GM23338 (cell line): ENCODE data around the gene WDSUB1. TPM values are rescaled to one million over a fixed set of nuclear protein-coding genes. Genes with fewer than 3 reads are reported as not detected.

Source experiments
- ATAC-seq: fragments of 200-7000 bp; cut with Tn5 transposase; 3 replicates; pipeline ENCODE4 v1.9.1; 2020
- DNase-seq: peaks from one replicate; pipeline ENCODE4 v3.0.0-alpha.2; 2015; ENCODE audit warnings: low spot score
- H2AFZ ChIP-seq: fragments of 200-600 bp; sonication (generic); 2 replicates; pipeline ENCODE4 v1.8.0; 2016; ENCODE audit warnings: antibody characterized with exemption, mild to moderate bottlenecking, moderate library complexity
- H3F3A ChIP-seq: fragments of 200-600 bp; sonication (generic); replicated peaks from 2 replicates; pipeline ENCODE4 v1.8.0; 2017; ENCODE audit warnings: antibody characterized with exemption, mixed run types, low read depth
- H3K27ac ChIP-seq: fragments of 200-600 bp; sonication (generic); 2 replicates; pipeline ENCODE4 v1.6.1; 2016; ENCODE audit warnings: low read depth
- H3K27me3 ChIP-seq: fragments of 200-600 bp; sonication (generic); 2 replicates; pipeline ENCODE4 v1.8.0; 2016; ENCODE audit warnings: mild to moderate bottlenecking, mixed run types, moderate library complexity; ENCODE audit not compliant: insufficient read depth
- H3K36me3 ChIP-seq: fragments of 200-600 bp; sonication (generic); 2 replicates; pipeline ENCODE4 v1.8.0; 2016; ENCODE audit warnings: mild to moderate bottlenecking; ENCODE audit not compliant: insufficient read depth
- H3K4me1 ChIP-seq: fragments of 200-600 bp; sonication (generic); 2 replicates; pipeline ENCODE4 v1.8.0; 2016; ENCODE audit warnings: mild to moderate bottlenecking, moderate library complexity; ENCODE audit not compliant: insufficient read depth
- H3K4me2 ChIP-seq: fragments of 200-600 bp; sonication (generic); 2 replicates; pipeline ENCODE4 v1.7.1; 2017; ENCODE audit warnings: mixed run types
- H3K4me3 ChIP-seq: fragments of 200-600 bp; sonication (generic); 2 replicates; pipeline ENCODE4 v1.6.1; 2016; ENCODE audit warnings: mixed run types
- H3K79me2 ChIP-seq: fragments of 200-600 bp; sonication (generic); replicated peaks from 2 replicates; pipeline ENCODE4 v1.8.0; 2017; ENCODE audit warnings: mild to moderate bottlenecking; ENCODE audit not compliant: insufficient read depth
- H3K9me2 ChIP-seq: fragments of 200-600 bp; sonication (generic); 2 replicates; pipeline ENCODE4 v1.8.0; 2017; ENCODE audit not compliant: insufficient read depth
- H4K20me1 ChIP-seq: fragments of 200-600 bp; sonication (generic); replicated peaks from 2 replicates; pipeline ENCODE4 v1.8.0; 2017; ENCODE audit warnings: mild to moderate bottlenecking; ENCODE audit not compliant: insufficient read depth
- H3K27ac Mint-ChIP-seq: 2 replicates; pipeline ENCODE4 v1.8.0; 2020; ENCODE audit warnings: inconsistent platforms, mild to moderate bottlenecking, moderate library complexity, mixed read lengths
- H3K27me3 Mint-ChIP-seq: 3 replicates; pipeline ENCODE4 v1.8.0; 2022; ENCODE audit warnings: low read depth, mild to moderate bottlenecking, moderate library complexity, mixed read lengths, inconsistent platforms; ENCODE audit not compliant: insufficient read depth, poor library complexity
- H3K36me3 Mint-ChIP-seq: 3 replicates; pipeline ENCODE4 v1.8.0; 2021; ENCODE audit warnings: low read depth, mild to moderate bottlenecking, inconsistent platforms, moderate library complexity, mixed read lengths
- H3K4me1 Mint-ChIP-seq: 3 replicates; pipeline ENCODE4 v1.8.0; 2020; ENCODE audit warnings: mild to moderate bottlenecking, inconsistent platforms, mixed read lengths
- H3K4me3 Mint-ChIP-seq: 3 replicates; pipeline ENCODE4 v1.8.0; 2021; ENCODE audit warnings: moderate library complexity, mild to moderate bottlenecking, inconsistent platforms, mixed read lengths
- H3K9me3 Mint-ChIP-seq: 3 replicates; pipeline ENCODE4 v1.8.0; 2020; ENCODE audit warnings: moderate library complexity, mild to moderate bottlenecking, inconsistent platforms, mixed read lengths
- EZH2 ChIP-seq: fragments of 200-600 bp; sonication (generic); IDR thresholded peaks from one replicate; pipeline ENCODE4 v1.8.0; 2017; ENCODE audit warnings: antibody characterized with exemption, mild to moderate bottlenecking, low read depth; ENCODE audit not compliant: unreplicated experiment
- EZH2phosphoT487 ChIP-seq: fragments of 200-600 bp; sonication (generic); IDR thresholded peaks from one replicate; pipeline ENCODE4 v1.8.1; 2018; ENCODE audit warnings: antibody characterized with exemption; ENCODE audit not compliant: unreplicated experiment
- NANOG ChIP-seq: IDR thresholded peaks from 2 replicates; pipeline ENCODE4 v1.6.1; 2016; ENCODE audit warnings: antibody characterized with exemption, borderline replicate concordance
- ZNF331 ChIP-seq: fragments of 250-450 bp; sonication (Bioruptor Pico); IDR thresholded peaks from 2 replicates; pipeline ENCODE4 v1.5.0; 2020; ENCODE audit warnings: low read depth, mild to moderate bottlenecking, moderate library complexity
- ZNF462 ChIP-seq: fragments of 250-450 bp; sonication (Bioruptor Pico); IDR thresholded peaks from 2 replicates; pipeline ENCODE4 v1.5.0; 2020; ENCODE audit warnings: mild to moderate bottlenecking, moderate library complexity
- polyA plus RNA-seq: library from polyadenylated mRNA; unstranded; fragments of >200 nt; fragmentation: Nextera tagmentation; extraction: Ambion mirVana; gene quantifications from 2 replicates; pipeline ENCODE4 v1.2.1, GENCODE V29; 2016
- total RNA-seq: library from RNA; depleted of rRNA; stranded (reverse); fragments of >200 nt; shearing (Covaris generic); gene quantifications from 2 replicates; pipeline ENCODE4 v1.2.3, GENCODE V29; 2014
- TF ChIP-seq, protein P1 (sequence below): IDR thresholded peaks from one replicate; pipeline ENCODE4 v1.6.1; 2018; ENCODE audit warnings: antibody characterized with exemption; ENCODE audit not compliant: unreplicated experiment

Gene WDSUB1
- total and polyA plus RNA-seq, 2 experiments from 2014 or later = 9.9 to 12.2 TPM

DNA sequence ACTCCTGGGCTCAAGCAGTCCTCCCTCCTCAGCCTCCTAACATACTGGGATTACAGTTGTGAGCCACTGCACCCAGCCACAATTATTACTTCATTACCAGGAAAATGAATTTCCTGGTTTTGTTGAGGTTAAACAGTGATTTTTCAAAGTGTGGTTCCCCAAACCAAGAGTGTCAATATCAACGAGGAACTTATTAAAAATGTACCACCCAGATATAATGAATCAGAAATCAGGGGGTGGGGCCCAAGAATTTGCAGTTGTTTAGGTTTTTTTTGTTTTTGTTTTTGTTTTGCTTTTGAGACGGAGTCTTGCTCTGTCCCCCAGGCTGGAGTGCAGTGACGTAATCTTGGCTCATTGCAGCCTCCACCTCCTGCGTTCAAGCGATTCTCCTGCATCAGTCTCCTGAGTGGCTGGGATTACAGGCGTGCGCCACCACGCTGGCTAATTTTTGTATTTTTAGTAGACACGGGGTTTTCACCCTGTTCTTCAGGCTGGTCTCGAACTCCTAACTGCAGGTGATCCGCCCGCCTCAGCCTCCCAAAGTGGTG lies 94.1 kb downstream of the WDSUB1 start (continued):
- TF ChIP-seq ZNF462 (CRISPR knock-in tag) = no peak
- TF ChIP-seq EZH2phosphoT487 = no peak
- no peak for TF ChIP-seq ZNF331 (CRISPR knock-in tag)

GRCh38 chr2:159188449-159188848 lies 98.1 kb downstream of the WDSUB1 start:
- peaks cover 1% of the 10 kb centered on the region; the same call in 2 of the 3 replicates for H3K4me1 Mint-ChIP-seq
- Histone ChIP-seq H3K27ac (no peak overlapping the region), H3K36me3 (no peaks in the 10 kb centered on the region), H3K4me2 (no peak overlapping the region), H4K20me1 (no peaks in the 10 kb centered on the region), H3K4me3 (no peak overlapping the region), H3K9me2 (no peaks in the 10 kb centered on the region), H2AFZ (no peak overlapping the region), H3K4me1 (no peaks in the 10 kb centered on the region), H3F3A (no peaks in the 10 kb centered on the region), H3K27me3 (no peaks in the 10 kb centered on the region), H3K79me2 (no peaks in the 10 kb centered on the region)
- no peaks in the 10 kb centered on the region for H3K27me3 Mint-ChIP-seq
- ATAC-seq (no peak), DNase-seq (no peak)
- no peak overlapping the region for H3K4me3 Mint-ChIP-seq
- no peaks in the 10 kb centered on the region for H3K36me3 Mint-ChIP-seq
- H3K9me3 Mint-ChIP-seq = no peaks in the 10 kb centered on the region
- H3K27ac Mint-ChIP-seq = no peak overlapping the region
- TF ChIP-seq NANOG (no peak), EZH2 (no peak), EZH2phosphoT487 (no peak)
- TF ChIP-seq, protein P1, sequence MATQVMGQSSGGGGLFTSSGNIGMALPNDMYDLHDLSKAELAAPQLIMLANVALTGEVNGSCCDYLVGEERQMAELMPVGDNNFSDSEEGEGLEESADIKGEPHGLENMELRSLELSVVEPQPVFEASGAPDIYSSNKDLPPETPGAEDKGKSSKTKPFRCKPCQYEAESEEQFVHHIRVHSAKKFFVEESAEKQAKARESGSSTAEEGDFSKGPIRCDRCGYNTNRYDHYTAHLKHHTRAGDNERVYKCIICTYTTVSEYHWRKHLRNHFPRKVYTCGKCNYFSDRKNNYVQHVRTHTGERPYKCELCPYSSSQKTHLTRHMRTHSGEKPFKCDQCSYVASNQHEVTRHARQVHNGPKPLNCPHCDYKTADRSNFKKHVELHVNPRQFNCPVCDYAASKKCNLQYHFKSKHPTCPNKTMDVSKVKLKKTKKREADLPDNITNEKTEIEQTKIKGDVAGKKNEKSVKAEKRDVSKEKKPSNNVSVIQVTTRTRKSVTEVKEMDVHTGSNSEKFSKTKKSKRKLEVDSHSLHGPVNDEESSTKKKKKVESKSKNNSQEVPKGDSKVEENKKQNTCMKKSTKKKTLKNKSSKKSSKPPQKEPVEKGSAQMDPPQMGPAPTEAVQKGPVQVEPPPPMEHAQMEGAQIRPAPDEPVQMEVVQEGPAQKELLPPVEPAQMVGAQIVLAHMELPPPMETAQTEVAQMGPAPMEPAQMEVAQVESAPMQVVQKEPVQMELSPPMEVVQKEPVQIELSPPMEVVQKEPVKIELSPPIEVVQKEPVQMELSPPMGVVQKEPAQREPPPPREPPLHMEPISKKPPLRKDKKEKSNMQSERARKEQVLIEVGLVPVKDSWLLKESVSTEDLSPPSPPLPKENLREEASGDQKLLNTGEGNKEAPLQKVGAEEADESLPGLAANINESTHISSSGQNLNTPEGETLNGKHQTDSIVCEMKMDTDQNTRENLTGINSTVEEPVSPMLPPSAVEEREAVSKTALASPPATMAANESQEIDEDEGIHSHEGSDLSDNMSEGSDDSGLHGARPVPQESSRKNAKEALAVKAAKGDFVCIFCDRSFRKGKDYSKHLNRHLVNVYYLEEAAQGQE = no peak
